LNCaP clone FGC (cell line): ENCODE measurements around the gene EFCAB13.

Experiments used
- DNase-seq: peaks from one replicate; pipeline ENCODE4 v3.0.0-alpha.2; 2011; ENCODE audit warnings: low read depth
- H3K4me3 ChIP-seq: 2 replicates; pipeline ENCODE4 v1.5.1; 2011; ENCODE audit warnings: mild to moderate bottlenecking, low read depth, low read length, control low read depth
- CTCF ChIP-seq: IDR thresholded peaks from 2 replicates; pipeline ENCODE4 v1.5.1; 2012; ENCODE audit warnings: mild to moderate bottlenecking; ENCODE audit not compliant: control insufficient read depth, insufficient read depth; ENCODE audit errors: extremely low read depth

Gene EFCAB13

GRCh38 chr17:47291242-47291873 lies 32.4 kb upstream of the EFCAB13 start:
- H3K4me3 ChIP-seq: no peak overlapping the region
- DNase-seq: peak; percentile 76
- no peak for TF ChIP-seq CTCF

- DNase-seq: no peak
- no peak for TF ChIP-seq CTCF
- H3K4me3 ChIP-seq: no peak overlapping the region
These were observed 31.5 kb upstream of the EFCAB13 start for GRCh38 chr17:47292206-47292605.

GRCh38 chr17:47295037-47295873 lies 28.5 kb upstream of the EFCAB13 start:
- no peak for DNase-seq
- TF ChIP-seq CTCF: no peak
- no peak overlapping the region for H3K4me3 ChIP-seq

GRCh38 chr17:47295874-47296255 lies 27.9 kb upstream of the EFCAB13 start:
- H3K4me3 ChIP-seq: no peak overlapping the region
- DNase-seq: no peak
- TF ChIP-seq CTCF: no peak

GRCh38 chr17:47297661-47298400 lies 25.9 kb upstream of the EFCAB13 start:
- TF ChIP-seq CTCF: no peak
- DNase-seq: peak; percentile 46
- no peak overlapping the region for H3K4me3 ChIP-seq

- DNase-seq: no peak
- no peak overlapping the region for H3K4me3 ChIP-seq
- TF ChIP-seq CTCF: no peak
These were observed 25.0 kb upstream of the EFCAB13 start for GRCh38 chr17:47298712-47299111.
